ENCODE results near the gene PEDS1.

PEDS1 gene

GRCh38 chr20:50186151-50186885, 32.8 kb upstream of the PEDS1 start (continued):
- TF ChIP-seq INSM2 (tag by site-specific recombination; IDR thresholded peaks at IDR 0.05) (no peak), ZNF157 (tag by site-specific recombination; IDR thresholded peaks at IDR 0.05) (no peak), ZNF623 (tag by site-specific recombination; IDR thresholded peaks at IDR 0.05) (no peak), HOXD13 (CRISPR knock-in tag; IDR thresholded peaks at IDR 0.05; ENCODE audit: borderline replicate concordance) (no peak), ZNF785 (tag by site-specific recombination; IDR thresholded peaks at IDR 0.05) (no peak), ZNF76 (tag by site-specific recombination; IDR thresholded peaks at IDR 0.05; ENCODE audit: borderline replicate concordance, low read depth) (no peak), ZNF354C (tag by site-specific recombination; IDR thresholded peaks at IDR 0.05; ENCODE audit: borderline replicate concordance, low read depth) (no peak), ZNF10 (tag by site-specific recombination; IDR thresholded peaks at IDR 0.05) (no peak), BCL11A (tag by site-specific recombination; IDR thresholded peaks at IDR 0.05; ENCODE audit: low read depth) (no peak), REST (tag by site-specific recombination; IDR thresholded peaks at IDR 0.05) (no peak), ZNF211 (tag by site-specific recombination; IDR thresholded peaks at IDR 0.05; ENCODE audit: low read depth) (no peak), ZNF16 (tag by site-specific recombination; IDR thresholded peaks at IDR 0.05; ENCODE audit: low read depth) (no peak), ZFP37 (tag by site-specific recombination; IDR thresholded peaks at IDR 0.05) (no peak)

GRCh38 chr20:50185426-50185825, 31.9 kb upstream of the PEDS1 start:
- ChIA-PET POLR2A (no interaction called here), CTCF (interaction anchor here (0.6 to 6.8 kb wide), 24 partner anchors 8 to 645 kb away, joined by 3 to 106 read pairs (median 4); partner anchors contain the start of gene PEDS1)
- no peaks in the 10 kb centered on the region for H3K36me3 ChIP-seq (ENCODE audit: control insufficient read depth in 2 of 2, insufficient read depth in 1 of 2, low read length in 2 of 2)
- peaks cover 4% of the 10 kb centered on the region for H3K4me1 ChIP-seq (ENCODE audit: control insufficient read depth, insufficient read depth, low read length)
- H3K4me3 ChIP-seq (ENCODE audit: low read depth, low read length) = no peak overlapping the region
- no peaks in the 10 kb centered on the region for H3K9me3 ChIP-seq (ENCODE audit: control insufficient read depth, insufficient read depth, low read depth, low read length)
- no peak for TF ChIP-seq EGR2 (tag by site-specific recombination; IDR thresholded peaks at IDR 0.05; ENCODE audit: low read depth)
- TF ChIP-seq ZNF623 (tag by site-specific recombination; IDR thresholded peaks at IDR 0.05) = peak; percentile 93
- TF ChIP-seq ZNF155 (tag by site-specific recombination; IDR thresholded peaks at IDR 0.05) = no peak
- no peak for TF ChIP-seq ZNF529 (tag by site-specific recombination; IDR thresholded peaks at IDR 0.05; ENCODE audit: insufficient replicate concordance)
- TF ChIP-seq BCL6B (tag by site-specific recombination; IDR thresholded peaks at IDR 0.05) = no peak
- TF ChIP-seq ZNF175 (tag by site-specific recombination; IDR thresholded peaks at IDR 0.05) = no peak
- TF ChIP-seq ZNF664 (tag by site-specific recombination; IDR thresholded peaks at IDR 0.05) = no peak
- no peak overlapping the region for H3K27ac ChIP-seq (ENCODE audit: extremely low read depth, low read depth, low read length)
